ENCODE data around the gene SBNO1.

DNA sequence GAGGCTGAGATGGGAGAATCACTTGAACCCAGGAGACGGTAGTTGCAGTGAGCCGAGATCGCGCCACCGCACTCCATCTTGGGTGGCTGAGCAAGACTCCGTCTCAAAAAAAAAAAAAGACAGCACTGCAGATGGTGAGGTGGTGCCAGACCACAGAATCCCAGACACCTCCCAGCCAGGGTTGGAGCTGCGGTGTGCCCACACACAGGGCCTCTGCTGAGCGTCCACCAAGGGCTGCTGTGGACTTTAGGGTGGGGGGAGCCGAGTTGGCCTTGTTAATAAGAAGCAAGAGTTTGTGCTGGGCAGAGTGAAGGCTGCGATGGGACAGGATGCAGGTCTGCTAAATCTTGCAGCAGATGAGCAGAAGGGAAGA, 33.5 kb upstream of the SBNO1 start:
- no peak for TF ChIP-seq CTCF (IDR thresholded peaks at IDR 0.05; ENCODE audit: low read depth, low read length)
- TF ChIP-seq MYC (IDR thresholded peaks at IDR 0.05; ENCODE audit: low read depth, low read length) = no peak
